H1 (cell line): ENCODE results near the gene GPR45.

Experiments used
- ATF2 ChIP-seq: IDR thresholded peaks from 2 replicates; pipeline ENCODE4 v1.6.1; 2012; ENCODE audit warnings: low read length, inconsistent platforms
- BACH1 ChIP-seq: IDR thresholded peaks from 2 replicates; pipeline ENCODE4 v1.6.1; 2012; ENCODE audit warnings: low read length, improper control_type of control experiment
- BRCA1 ChIP-seq: IDR thresholded peaks from 2 replicates; pipeline ENCODE4 v1.6.1; 2012; ENCODE audit warnings: low read depth, low read length, improper control_type of control experiment
- CEBPB ChIP-seq: IDR thresholded peaks from 2 replicates; pipeline ENCODE4 v1.6.1; 2012; ENCODE audit warnings: low read depth, low read length
- EP300 ChIP-seq, 2 experiments: IDR thresholded peaks; 1 replicate in 1 of 2; 2 replicates in 1 of 2; pipeline ENCODE4 v1.6.1; 2011 to 2012; ENCODE audit warnings: low read depth in 2 of 2, low read length in 2 of 2, mild to moderate bottlenecking in 2 of 2, borderline replicate concordance in 1 of 2, inconsistent platforms in 1 of 2, moderate library complexity in 1 of 2
- EZH2 ChIP-seq: fragments of 200-600 bp; sonication (generic); IDR thresholded peaks from 2 replicates; pipeline ENCODE4 v1.7.1; 2012; ENCODE audit warnings: low read depth, mild to moderate bottlenecking, moderate library complexity, low read length, inconsistent platforms; ENCODE audit not compliant: severe bottlenecking
- NRF1 ChIP-seq: IDR thresholded peaks from 2 replicates; pipeline ENCODE4 v1.6.1; 2011; ENCODE audit warnings: mild to moderate bottlenecking, low read depth, low read length, improper control_type of control experiment
- POLR2A ChIP-seq, 2 experiments: IDR thresholded peaks; 1 replicate in 1 of 2; 2 replicates in 1 of 2; pipeline ENCODE4 v1.6.1; 2011; ENCODE audit warnings: low read depth in 2 of 2, low read length in 2 of 2, mild to moderate bottlenecking in 2 of 2; ENCODE audit errors: control extremely low read depth in 1 of 2
- RFX5 ChIP-seq: IDR thresholded peaks from 2 replicates; pipeline ENCODE4 v1.6.1; 2011; ENCODE audit warnings: low read depth, low read length, improper control_type of control experiment, borderline replicate concordance
- SIRT6 ChIP-seq: IDR thresholded peaks from one replicate; pipeline ENCODE4 v1.7.1; 2012; ENCODE audit warnings: low read length, inconsistent platforms
- TCF12 ChIP-seq: IDR thresholded peaks from 2 replicates; pipeline ENCODE4 v1.6.1; 2011; ENCODE audit warnings: low read depth, mild to moderate bottlenecking, low read length
- ZNF274 ChIP-seq: IDR thresholded peaks from 2 replicates; pipeline ENCODE4 v1.7.0; 2012; ENCODE audit warnings: low read length, borderline replicate concordance; ENCODE audit errors: extremely low read depth
- TF ChIP-seq, protein P1 (sequence below), 3 experiments: IDR thresholded peaks; 1 replicate in 2 of 3; 2 replicates in 1 of 3; pipeline versions ENCODE4 v1.5.1 to v1.6.1; 2011; ENCODE audit warnings: low read length in 3 of 3, mild to moderate bottlenecking in 3 of 3, inconsistent platforms in 2 of 3, low read depth in 1 of 3, moderate library complexity in 1 of 3; ENCODE audit not compliant: insufficient read depth in 1 of 3; ENCODE audit errors: control extremely low read depth in 1 of 3
- TF ChIP-seq, protein P2 (sequence below): IDR thresholded peaks from 2 replicates; pipeline ENCODE4 v1.6.1; 2011; ENCODE audit warnings: low read length, improper control_type of control experiment

- TF ChIP-seq SIRT6 (no peak), POLR2A (IDR thresholded peaks at IDR 0.05; ENCODE audit: control extremely low read depth in 1 of 2, low read depth in 2 of 2, low read length in 2 of 2) (no peak), CEBPB (no peak), EZH2 (no peak), BRCA1 (no peak), ATF2 (no peak), RFX5 (no peak), BACH1 (no peak), ZNF274 (no peak), NRF1 (no peak), TCF12 (no peak), EP300 (IDR thresholded peaks at IDR 0.05; ENCODE audit: borderline replicate concordance in 1 of 2, low read depth in 2 of 2, low read length in 2 of 2) (no peak)
- TF ChIP-seq, protein P1, sequence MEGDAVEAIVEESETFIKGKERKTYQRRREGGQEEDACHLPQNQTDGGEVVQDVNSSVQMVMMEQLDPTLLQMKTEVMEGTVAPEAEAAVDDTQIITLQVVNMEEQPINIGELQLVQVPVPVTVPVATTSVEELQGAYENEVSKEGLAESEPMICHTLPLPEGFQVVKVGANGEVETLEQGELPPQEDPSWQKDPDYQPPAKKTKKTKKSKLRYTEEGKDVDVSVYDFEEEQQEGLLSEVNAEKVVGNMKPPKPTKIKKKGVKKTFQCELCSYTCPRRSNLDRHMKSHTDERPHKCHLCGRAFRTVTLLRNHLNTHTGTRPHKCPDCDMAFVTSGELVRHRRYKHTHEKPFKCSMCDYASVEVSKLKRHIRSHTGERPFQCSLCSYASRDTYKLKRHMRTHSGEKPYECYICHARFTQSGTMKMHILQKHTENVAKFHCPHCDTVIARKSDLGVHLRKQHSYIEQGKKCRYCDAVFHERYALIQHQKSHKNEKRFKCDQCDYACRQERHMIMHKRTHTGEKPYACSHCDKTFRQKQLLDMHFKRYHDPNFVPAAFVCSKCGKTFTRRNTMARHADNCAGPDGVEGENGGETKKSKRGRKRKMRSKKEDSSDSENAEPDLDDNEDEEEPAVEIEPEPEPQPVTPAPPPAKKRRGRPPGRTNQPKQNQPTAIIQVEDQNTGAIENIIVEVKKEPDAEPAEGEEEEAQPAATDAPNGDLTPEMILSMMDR (IDR thresholded peaks at IDR 0.05; ENCODE audit: control extremely low read depth in 1 of 3, insufficient read depth in 1 of 3, low read depth in 1 of 3, low read length in 3 of 3): no peak
- TF ChIP-seq, protein P2, sequence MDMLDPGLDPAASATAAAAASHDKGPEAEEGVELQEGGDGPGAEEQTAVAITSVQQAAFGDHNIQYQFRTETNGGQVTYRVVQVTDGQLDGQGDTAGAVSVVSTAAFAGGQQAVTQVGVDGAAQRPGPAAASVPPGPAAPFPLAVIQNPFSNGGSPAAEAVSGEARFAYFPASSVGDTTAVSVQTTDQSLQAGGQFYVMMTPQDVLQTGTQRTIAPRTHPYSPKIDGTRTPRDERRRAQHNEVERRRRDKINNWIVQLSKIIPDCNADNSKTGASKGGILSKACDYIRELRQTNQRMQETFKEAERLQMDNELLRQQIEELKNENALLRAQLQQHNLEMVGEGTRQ: no peak
These were observed 15.0 kb downstream of the GPR45 start for GRCh38 chr2:105256431-105257047.
